Right forelimb (tissue), 1 donor: Measurements from ENCODE around the gene LTBP4.

Experiments used
- DNase-seq: peaks from one replicate; pipeline ENCODE4 v3.0.0-alpha.2; 2018

The LTBP4 gene

GRCh38 chr19:40598918-40599307 lies 2.3 kb upstream of the LTBP4 start:
- DNase-seq = peak; percentile 56

- no peak for DNase-seq
These were observed 1.8 kb upstream of the LTBP4 start for GRCh38 chr19:40599331-40599901.

- peak; percentile 57 for DNase-seq
These were observed 1.1 kb upstream of the LTBP4 start for GRCh38 chr19:40599902-40600569.

GRCh38 chr19:40600570-40601133 lies 517 bp upstream of the LTBP4 start:
- peak; percentile 64 for DNase-seq

GRCh38 chr19:40603071-40603388 lies 1.9 kb downstream of the LTBP4 start:
- no peak for DNase-seq

GRCh38 chr19:40603389-40604170 lies 2.4 kb downstream of the LTBP4 start:
- DNase-seq = peak; percentile 97

- DNase-seq = no peak
These were observed 3.0 kb downstream of the LTBP4 start for GRCh38 chr19:40604171-40604646.

- peak; percentile 53 for DNase-seq
These were observed 3.6 kb downstream of the LTBP4 start for GRCh38 chr19:40604647-40605215.

- peak; percentile 73 for DNase-seq
These were observed 4.2 kb downstream of the LTBP4 start for GRCh38 chr19:40605216-40605971.

GRCh38 chr19:40607311-40608239 lies 6.4 kb downstream of the LTBP4 start:
- peak; percentile 39 for DNase-seq

- peak; percentile 32 for DNase-seq
These were observed 7.1 kb downstream of the LTBP4 start for GRCh38 chr19:40608240-40608621.

- peak; percentile 30 for DNase-seq
These were observed 7.8 kb downstream of the LTBP4 start for GRCh38 chr19:40608957-40609356.

- peak; percentile 76 for DNase-seq
These were observed 8.6 kb downstream of the LTBP4 start for GRCh38 chr19:40609561-40610395.

GRCh38 chr19:40610396-40611064 lies 9.4 kb downstream of the LTBP4 start:
- no peak for DNase-seq

GRCh38 chr19:40611096-40611495 lies 9.9 kb downstream of the LTBP4 start:
- DNase-seq = peak; percentile 43

GRCh38 chr19:40611900-40612698 lies 10.9 kb downstream of the LTBP4 start:
- peak; percentile 43 for DNase-seq

GRCh38 chr19:40612831-40613689 lies 11.9 kb downstream of the LTBP4 start:
- DNase-seq = peak; percentile 81
